NK-92 (cell line): ENCODE data around the gene CFAP74.
"Not testable (repeated sequence)": the region's sequence is repeated elsewhere in the genome, so short reads cannot be mapped to it uniquely, and the experiment has no call there.

Source experiments
- DNase-seq: peaks from one replicate; lab custom pipeline; 2025; ENCODE audit not compliant: unreplicated experiment; lab: John Stamatoyannopoulos, UW

Gene CFAP74

DNA sequence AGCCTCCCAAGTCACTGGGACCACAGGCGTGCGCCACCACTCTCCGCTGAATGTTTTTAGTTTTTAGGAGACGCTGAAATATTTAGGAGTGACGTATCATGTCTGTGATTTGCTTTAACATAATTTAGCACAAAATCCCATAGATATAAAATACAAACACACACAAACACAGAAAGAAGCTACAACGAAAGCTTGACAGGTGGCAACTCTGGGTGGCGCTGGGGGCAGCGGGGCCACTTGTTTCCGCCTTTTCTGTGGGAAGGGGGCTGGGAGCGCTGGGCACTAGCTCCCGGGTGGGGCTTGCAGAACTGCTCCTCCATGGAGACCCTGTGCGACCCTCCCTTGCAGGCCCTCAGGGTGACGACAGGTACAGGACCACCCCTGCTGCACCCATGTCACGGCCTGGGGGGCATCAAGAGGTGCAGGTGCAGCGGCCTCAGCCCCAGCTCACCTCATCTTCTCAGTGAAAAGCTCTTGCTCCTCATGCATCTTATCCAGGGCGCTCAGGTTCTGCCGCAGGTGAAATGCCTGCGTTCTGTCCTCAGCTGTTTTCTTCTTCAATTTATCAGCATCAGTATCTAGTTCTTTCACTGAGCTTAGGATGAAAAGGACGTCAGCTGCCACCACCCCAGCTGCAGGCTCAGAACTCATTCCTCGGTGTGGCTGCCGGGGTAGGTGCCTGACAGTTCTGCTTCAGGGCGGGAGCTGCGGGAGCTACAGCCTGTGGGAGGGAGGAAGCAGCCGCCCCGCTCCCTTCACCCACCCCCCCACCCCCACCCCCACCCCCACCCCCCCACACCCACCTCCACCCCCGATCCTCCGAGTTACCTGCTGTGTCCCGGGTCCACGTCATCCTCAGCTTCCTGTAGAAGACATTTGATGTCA, 15.3 kb downstream of the CFAP74 start:
- no peak for DNase-seq

DNA sequence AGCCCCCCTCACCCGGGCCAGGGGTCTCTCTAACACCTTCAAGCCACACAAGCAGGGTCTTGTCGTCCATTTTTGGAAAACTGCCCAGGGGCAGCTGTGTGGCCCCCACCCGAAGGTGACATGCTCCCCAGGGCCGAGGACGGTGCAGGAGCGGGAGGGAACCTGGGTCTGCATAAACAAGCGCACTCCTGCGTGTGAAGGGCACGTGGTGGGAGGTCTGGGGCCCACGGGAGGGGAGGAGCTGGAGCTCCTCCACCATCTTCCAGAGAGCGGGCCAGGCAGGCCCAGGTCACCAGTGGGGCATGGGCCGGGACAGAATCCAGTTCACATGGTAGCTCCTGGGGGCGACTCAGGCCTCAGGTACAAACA, 16.5 kb downstream of the CFAP74 start:
- no peak for DNase-seq

DNA sequence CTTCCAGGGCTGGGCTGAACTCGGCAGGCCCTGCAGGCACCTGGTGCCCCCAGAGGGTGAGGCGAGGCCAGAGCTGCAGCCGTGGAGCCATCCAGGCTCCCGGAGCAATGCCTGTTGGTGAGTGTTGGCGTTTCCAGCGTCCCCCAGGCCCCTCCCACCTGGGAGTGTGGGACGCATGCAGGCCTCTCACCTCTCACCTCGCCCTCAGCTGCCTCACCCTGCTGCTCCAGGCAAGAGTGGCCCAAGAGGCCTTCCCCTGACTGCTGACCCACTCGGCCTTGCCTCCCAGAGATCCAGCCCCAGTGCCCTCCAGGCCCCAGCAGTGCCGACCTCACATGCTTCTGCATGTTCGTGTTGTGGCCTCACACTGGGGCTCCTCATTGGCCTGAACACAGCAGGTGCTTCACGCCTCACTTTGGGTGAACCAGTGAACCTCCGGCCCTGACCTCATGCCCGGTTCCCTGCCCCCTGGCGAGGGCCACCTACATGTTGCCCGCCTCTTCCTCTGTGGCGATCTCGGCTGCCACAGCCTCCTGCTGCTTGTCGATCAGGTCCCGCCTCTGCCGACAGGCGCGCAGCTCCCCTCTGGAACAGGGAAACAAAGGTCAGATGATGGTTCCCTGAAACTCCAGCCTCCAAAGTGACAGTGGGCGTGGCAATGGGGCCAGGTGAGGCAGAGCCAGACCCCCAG, 17.0 kb downstream of the CFAP74 start:
- DNase-seq = no peak

DNA sequence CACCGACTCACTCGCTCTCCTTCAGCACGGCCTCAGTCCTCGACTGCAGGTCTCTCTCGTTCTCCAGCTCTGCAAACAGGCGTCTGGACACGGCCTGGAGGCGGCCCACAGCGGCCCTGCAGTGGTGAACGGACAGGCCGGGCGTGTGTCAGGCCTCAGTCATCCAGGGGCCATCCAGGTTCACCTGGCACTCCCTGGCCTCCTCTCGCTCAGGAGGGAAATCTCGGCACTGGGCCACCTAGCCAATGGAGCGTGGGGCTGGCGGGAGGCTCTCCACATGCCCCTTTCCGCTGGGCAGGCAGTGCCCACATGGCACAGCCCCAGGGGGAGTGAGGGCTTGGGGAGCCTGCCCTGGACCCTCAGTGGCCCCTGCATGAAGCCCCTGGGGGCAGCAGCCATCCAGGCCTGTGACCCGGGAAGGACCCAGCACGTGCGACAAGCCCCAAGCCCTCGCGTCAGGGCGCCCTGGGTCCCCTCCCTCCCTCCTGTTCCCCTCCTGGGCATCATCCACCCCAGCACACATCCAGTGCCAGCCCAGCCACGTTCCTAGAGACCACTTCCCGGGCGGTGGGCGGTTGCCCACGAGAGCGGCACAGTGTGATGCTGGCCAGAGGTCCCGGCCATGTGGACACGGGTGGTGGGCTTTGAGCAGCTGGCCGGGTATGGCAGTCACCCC, 18.1 kb downstream of the CFAP74 start:
- no peak for DNase-seq

DNA sequence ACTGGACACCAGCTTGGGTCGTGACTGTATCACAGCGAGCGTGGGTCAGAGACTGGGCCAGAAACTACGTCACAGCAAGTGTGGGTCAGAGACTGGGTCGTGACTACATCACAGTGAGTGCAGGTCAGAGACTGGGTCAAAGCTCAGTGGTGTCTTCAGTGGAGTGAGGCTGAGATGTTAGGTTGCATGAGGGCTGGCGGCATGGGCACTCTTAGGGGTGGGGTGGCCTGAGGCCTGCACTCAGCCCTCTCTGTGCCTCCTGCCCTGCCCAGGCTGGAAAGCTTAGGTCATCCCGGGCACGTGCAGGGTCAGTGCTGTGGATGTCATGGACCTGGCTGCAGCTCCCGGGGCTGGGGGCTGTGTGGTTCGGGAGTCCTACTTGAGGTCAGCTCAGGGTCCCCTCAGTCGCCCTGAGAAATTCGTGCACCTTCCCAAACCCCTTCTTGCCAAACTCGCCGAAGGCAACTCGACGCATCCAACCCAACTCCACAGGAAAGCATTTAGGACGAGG, 19.0 kb downstream of the CFAP74 start:
- no peak for DNase-seq

DNA sequence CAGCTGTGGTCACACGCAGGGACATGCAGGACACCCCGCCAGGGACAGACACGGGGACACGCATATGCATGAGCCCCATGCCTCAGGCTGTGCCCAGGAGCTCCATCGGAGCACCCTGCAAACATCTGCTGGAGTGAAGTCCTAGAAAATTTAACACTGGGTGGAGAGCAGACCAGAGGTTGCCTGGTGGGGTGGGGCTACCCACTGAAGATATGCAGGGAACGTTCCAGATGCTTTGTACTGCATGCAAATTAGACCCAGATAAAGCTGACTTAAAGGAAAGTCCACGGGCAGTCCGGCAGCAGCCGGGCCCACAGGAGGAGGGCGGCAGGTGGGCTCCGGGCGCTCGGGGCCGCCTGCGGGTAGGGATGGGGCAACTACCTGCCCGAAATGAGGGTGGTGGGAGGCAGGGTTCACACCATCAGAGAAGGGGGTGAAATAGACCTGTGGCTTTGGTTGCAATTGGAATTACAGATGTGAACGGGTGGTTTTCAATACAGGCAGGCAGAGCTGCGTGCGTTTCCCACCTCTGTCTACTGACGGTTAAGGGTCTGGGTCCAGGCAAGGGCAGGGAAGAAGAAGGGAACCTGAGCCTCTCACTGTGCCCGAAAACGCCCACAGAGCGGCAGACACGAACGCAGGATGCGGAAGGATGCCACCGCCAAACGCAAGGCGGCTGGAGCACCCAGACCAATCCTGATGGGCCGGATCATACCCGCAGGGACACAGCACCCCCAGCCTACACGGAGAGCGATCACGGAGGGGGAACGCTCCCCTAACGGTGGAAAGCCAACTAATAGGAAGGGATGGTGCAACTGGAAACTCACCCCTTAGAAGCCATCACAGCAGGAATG, 21.0 kb downstream of the CFAP74 start:
- DNase-seq = no peak

DNA sequence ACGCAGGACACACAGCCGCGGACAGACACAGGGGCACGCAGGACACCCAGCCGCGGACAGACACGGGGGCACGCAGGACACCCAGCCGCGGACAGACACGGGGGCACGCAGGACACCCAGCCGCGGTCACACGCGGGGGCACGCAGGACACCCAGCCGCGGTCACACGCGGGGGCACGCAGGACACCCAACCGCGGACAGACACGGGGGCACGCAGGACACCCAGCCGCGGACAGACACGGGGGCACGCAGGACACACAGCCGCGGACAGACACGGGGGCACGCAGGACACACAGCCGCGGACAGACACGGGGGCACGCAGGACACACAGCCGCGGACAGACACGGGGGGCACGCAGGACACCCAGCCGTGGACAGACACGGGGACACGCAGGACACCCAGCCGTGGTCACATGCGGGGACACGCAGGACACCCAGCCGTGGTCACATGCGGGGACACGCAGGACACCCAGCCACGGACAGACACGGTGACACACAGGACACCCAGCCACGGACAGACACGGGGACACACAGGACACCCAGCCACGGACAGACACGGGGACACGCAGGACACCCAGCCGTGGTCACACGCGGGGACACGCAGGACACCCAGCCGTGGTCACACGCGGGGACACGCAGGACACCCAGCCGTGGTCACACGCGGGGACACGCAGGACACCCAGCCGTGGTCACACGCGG, 21.8 kb downstream of the CFAP74 start:
- not testable (repeated sequence) for DNase-seq

DNA sequence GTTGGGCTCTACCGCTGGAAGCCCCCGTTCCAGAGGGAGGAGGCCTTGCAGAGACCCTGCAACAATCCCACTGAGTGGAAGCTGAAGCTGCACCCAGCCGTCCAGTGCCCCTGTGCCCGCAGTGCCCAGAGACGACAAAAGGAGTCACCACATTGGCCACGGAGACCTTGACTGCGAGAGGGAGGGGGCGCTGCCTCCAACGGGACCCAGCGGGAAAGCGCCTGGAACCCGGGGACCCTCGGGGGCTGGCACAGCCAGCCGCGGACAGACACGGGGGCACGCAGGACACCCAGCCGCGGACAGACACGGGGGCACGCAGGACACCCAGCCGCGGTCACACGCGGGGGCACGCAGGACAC, 22.5 kb downstream of the CFAP74 start:
- no peak for DNase-seq

DNA sequence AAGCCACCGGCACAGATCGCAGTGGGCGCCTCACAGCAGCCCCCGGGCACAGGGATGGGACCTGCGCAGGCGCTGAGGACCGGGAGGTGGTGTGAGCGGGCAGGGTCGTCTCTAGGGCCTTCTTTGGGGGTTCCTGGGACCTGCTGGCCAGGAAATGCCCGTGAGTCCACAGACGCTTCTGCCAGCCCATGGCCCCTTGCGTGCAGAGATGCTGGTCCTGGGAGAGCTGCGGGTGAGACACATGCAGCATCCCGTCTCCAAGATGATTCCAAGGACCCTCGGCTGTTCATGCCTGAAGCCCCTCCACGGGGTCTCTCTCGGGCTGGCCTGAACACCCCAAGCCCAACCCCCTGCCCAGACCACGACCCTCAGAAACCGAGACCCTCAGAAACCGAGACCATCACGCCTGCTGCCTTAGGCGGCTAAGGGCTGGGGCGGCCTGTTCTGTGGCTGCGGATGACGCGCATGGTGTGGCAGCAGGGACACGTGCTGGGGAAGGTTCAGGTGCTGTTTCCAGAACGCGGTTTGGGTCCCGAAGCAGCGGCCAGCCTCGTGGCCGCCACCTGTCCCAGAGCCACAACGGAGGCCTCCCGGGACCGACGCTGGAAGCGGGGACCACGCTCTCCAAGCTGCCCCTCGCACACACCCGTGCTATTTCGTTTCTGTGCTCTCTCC, 23.0 kb downstream of the CFAP74 start:
- no peak for DNase-seq

DNA sequence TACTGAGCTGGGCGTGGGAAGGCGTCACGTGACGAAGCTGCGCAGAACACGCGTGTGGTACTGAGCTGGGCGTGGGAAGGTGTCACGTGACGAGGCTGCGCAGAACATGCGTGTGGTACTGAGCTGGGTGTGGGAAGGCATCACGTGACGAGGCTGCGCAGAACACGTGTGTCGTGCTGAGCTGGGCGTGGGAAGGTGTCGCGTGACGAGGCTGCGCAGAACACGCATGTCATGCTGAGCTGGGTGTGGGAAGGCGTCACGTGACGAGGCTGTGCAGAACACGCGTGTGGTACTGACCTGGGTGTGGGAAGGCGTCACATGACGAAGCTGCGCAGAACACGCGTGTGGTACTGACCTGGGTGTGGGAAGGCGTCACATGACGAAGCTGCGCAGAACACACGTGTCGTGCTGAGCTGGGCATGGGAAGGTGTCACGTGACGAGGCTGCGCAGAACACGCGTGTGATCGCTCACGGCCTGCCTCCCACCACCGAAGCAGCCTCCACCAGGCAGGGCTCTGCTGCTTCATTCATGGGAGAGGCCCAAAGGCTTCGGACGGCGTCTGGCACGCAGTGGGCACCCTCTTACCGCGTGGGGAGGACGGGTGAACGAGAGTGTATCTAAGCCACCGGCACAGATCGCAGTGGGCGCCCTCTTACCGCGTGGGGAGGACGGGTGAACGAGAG, 24.0 kb downstream of the CFAP74 start:
- no peak for DNase-seq

DNA sequence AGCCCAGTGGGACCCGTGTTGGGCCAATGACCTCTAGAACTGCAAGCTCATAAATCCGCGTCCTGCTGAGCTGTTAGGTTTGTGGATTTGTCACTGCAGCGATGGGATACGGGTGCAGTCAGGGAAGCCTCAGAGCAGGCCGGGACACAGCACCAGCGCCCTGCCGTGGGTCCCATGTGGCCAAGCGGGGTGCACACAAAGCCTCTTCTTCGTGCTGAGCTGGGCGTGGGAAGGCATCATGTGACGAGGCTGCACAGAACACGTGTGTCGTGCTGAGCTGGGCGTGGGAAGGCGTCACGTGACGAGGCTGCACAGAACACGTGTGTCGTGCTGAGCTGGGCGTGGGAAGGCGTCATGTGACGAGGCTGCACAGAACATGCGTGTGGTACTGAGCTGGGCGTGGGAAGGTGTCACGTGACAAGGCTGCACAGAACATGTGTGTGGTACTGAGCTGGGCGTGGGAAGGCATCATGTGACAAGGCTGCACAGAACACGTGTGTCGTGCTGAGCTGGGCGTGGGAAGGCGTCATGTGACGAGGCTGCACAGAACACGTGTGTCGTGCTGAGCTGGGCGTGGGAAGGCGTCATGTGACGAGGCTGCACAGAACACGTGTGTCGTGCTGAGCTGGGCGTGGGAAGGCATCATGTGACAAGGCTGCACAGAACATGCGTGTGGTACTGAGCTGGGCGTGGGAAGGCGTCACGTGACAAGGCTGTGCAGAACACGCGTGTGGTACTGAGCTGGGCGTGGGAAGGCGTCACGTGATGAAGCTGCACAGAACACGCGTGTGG, 24.7 kb downstream of the CFAP74 start:
- DNase-seq = not testable (repeated sequence)

DNA sequence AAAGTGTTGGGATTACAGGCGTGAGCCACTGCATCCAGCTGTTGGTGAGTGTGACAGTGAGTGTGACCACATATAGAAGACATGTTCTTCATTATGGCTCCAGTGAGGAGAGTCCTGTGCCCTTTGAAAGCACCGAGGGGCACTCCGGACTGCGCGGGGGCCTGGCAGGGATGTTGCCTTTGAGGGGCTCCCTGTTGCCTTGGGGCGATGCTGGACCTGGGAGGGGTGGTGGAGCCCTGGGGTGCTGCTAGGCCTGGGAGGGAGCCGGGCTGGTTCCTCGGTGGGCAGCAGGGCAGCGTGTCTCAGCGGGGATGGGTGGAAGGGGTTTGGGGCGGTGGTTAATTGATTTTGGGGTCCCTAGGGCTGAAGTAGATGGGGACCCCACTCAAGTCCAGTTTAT, 25.5 kb downstream of the CFAP74 start:
- DNase-seq = no peak

DNA sequence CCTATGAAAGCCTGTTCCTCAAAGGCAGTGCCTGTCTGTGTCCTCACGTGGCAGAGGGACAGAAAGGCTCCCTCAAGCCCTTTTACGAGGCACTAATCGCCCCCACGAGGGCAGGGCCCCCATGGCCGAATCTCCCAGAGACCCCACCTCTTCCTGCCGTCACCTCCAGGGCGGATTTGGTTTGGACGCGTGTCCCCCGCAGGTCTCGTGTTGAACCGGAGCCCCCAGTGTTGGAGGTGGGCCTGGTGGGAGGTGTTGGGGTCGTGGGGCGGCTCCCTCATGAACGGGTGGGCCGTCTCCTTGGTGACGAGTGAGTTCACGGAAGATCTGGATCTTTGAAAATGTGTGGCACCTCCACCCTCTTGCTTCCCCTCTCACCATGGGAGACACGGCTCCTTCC, 27.6 kb downstream of the CFAP74 start:
- DNase-seq = no peak

DNA sequence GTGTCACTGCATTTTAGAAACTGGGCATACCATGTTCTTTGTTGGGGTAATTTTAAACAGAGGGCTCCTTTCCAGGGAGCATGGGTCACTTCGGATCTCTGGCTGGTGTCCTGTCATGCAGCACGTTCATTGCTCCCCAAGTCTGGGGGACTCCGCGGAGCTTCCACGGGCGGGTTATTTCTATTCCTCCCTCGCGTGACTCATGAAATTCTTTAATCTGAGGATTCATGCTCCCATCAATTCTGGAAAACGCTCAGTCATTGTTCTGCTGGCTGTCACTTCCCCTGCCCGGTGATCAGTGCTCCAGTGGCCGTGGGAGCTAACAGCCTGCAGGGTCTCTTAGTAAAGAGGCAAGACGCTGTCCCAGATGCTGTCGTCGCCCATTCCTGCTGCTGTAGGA, 28.1 kb downstream of the CFAP74 start:
- DNase-seq = no peak

DNA sequence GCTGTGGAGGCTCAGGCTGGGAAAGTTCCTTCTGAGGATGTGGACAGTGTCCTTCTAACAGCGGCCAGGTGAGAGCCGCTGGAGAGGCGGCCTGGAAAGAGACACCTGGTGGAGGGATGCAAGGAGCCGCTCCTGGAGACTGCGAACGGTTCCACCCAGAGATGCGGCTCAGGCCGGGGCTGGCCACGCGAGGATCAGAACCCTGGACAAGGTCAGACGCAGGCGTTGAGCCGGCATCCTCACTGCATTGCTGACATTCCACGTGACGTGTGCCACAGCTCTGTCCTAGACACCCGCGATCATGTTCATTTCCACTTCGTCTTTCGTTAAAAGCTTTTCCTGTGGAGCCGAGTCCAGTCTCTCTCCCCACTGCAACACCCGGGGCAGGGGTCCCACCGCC, 28.8 kb downstream of the CFAP74 start:
- DNase-seq = no peak

DNA sequence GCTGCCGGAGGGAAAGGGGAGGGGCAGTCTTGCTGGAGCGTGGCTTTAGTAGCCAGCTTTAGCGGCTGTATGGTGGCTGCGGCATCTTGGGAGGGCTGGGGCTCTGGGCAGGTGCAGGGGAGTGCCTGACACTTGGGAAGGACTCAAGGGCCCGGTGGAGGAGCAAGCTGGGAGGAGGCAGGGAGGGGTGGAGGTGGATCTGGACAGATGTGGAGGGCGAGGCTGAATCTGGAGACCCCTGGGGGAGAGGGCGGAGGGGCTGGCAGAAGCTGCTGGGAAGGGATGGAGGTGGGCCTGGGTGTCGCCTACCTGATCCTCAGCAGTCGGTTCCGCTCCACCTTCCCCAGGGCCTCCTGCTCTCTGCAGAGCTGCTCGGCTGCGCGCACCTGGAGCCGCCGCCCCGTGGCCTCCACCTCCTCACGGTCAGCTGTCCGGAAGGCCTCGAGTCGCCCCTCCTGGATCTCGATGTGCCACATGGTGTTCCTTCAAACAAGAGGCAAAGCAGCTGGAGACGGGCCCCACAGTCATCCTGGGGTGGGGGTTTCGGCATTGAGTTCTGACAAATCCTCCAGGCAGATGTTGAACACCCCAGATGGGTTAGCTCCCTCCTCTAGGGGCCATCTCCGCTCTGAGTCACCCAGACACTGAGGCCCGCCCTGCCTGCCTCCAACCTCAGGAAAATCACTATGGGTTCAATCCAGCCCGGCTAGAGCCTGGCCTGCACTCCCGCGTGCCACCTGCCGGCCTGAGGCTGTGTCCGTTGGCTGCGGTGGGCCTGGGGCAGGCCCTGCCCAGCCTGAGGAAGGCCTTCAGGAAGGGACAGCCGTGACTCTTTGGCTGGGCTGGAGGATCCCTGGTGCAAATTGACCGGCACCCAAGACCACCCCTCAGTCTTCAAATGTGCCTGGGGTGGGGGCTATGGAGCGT, 29.6 kb downstream of the CFAP74 start:
- DNase-seq = no peak

DNA sequence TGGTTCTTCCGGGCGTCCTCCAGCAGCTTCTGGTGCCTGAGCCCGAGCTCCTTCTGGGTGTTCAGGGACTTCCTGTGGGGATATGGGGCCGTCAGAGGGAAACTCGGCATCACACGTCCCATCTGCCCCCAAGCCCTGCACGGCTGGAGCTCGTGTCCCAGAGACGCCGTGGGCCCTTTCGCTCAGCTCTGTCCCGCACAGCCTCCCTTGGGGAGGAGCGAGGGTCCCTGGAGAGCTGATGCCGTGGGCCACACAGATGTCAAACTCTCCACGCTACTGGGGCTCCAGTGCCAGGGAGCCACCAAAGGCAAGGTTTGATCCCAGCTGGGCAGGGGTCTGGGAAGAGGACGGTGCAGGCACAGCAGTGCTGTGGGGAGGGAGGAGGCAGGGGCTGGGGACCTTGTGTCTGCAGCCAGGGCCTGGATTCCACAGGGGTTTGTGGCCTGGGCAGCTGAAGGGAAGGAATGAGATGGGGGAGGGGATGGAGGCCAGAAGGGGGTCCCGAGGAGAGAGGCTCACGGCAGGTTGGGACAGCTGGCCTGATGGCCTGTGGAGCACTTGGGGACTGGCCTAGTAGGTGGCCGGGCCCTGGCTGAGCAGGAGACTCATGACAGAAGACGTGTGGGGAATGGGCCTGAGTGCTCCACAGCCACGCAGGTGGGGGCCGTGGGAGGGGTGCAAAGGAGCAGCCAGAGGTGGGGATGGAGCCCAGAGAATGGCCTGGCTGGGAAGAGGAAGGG, 30.4 kb downstream of the CFAP74 start:
- no peak for DNase-seq
